ENCODE measurements around the gene ROCK2. TPM values are rescaled to one million over a fixed set of nuclear protein-coding genes. Genes with fewer than 3 reads are reported as not detected.

ROCK2 gene
- total RNA-seq, 1 experiment from 2014 or later = 25.9 TPM

DNA sequence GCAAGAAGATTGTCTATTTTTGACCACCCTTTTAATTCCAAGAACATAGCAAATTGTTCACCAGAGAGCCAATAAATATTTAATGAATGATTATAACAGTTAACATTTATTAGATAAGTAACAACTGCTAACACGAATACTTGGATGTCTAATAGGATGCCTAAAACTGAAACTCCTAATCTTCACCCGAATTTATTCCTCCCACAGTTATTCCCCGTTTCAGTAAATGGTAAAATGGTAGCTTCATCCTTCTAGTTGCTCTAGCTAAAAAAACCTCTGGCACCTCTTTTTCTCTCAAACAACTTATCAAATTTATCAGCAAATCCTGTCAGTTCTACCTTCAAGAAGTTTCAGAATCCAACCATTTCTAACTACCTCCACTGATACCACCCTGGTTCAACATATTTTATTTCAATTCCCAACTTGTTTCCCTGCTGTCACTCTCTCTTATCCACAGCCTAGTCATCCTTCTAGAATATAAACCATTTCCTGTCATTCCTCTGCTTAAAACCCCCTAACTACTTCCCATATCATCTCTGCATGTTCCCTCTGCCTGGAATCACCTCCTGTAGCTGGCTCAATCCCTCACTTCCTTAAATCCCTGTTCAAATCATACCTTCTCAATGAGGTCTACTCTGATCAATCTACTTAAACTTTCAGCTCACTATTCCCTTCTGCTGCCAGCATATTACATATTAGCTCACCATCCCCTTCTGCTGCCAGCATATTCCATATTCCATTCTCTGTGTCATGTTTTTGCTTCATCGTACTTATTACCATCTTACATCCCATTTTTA, 93.8 kb downstream of the ROCK2 start:
- POLR2A ChIA-PET = no interaction called here
- peaks cover 8% of the 10 kb centered on the region for H3K9me3 Mint-ChIP-seq
- CTCF ChIA-PET = interaction anchor here (1.0 kb wide), 2 partner anchors 16 to 25 kb away, joined by 3 to 4 read pairs; no protein-coding TSS in a partner anchor
- no peak overlapping the region for H3K4me3 Mint-ChIP-seq
- TF ChIP-seq ZNF232 (CRISPR knock-in tag; IDR thresholded peaks at IDR 0.05) (no peak), ZNF423 (CRISPR knock-in tag; IDR thresholded peaks at IDR 0.05) (no peak), ZNF138 (CRISPR knock-in tag; conservative IDR thresholded peaks at IDR 0.05) (no peak), FOXK1 (CRISPR knock-in tag; IDR thresholded peaks at IDR 0.05) (no peak), ZNF416 (CRISPR knock-in tag; IDR thresholded peaks at IDR 0.05) (no peak)
- TF ChIP-seq, protein P1, sequence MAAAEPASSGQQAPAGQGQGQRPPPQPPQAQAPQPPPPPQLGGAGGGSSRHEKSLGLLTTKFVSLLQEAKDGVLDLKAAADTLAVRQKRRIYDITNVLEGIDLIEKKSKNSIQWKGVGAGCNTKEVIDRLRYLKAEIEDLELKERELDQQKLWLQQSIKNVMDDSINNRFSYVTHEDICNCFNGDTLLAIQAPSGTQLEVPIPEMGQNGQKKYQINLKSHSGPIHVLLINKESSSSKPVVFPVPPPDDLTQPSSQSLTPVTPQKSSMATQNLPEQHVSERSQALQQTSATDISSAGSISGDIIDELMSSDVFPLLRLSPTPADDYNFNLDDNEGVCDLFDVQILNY (CRISPR knock-in tag; IDR thresholded peaks at IDR 0.05) = no peak
- TF ChIP-seq, protein P2, sequence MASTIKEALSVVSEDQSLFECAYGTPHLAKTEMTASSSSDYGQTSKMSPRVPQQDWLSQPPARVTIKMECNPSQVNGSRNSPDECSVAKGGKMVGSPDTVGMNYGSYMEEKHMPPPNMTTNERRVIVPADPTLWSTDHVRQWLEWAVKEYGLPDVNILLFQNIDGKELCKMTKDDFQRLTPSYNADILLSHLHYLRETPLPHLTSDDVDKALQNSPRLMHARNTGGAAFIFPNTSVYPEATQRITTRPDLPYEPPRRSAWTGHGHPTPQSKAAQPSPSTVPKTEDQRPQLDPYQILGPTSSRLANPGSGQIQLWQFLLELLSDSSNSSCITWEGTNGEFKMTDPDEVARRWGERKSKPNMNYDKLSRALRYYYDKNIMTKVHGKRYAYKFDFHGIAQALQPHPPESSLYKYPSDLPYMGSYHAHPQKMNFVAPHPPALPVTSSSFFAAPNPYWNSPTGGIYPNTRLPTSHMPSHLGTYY (CRISPR knock-in tag; IDR thresholded peaks at IDR 0.05) = no peak
- DNase-seq (ENCODE audit: low spot score) (no peak), ATAC-seq (peak; percentile 56)
- H3K36me3 Mint-ChIP-seq = peaks cover 6% of the 10 kb centered on the region; the same call in 1 of the 2 replicates
- H3K27ac Mint-ChIP-seq = peak overlapping the region; percentile 1; the same call in 1 of the 2 replicates
- peaks cover 15% of the 10 kb centered on the region for H3K4me1 Mint-ChIP-seq
- no peaks in the 10 kb centered on the region for H3K27me3 Mint-ChIP-seq (ENCODE audit: low read depth)

GRCh38 chr2:11245322-11245721, 99.1 kb downstream of the ROCK2 start:
- no peak for DNase-seq (ENCODE audit: low spot score)
- H3K27ac Mint-ChIP-seq = no peak overlapping the region
- CTCF ChIA-PET = no interaction called here
- H3K36me3 Mint-ChIP-seq = no peaks in the 10 kb centered on the region
- POLR2A ChIA-PET = no interaction called here
- H3K9me3 Mint-ChIP-seq = no peaks in the 10 kb centered on the region
- peaks cover 4% of the 10 kb centered on the region; the same call in 1 of the 2 replicates for H3K4me1 Mint-ChIP-seq
- H3K27me3 Mint-ChIP-seq (ENCODE audit: low read depth) = no peaks in the 10 kb centered on the region
- no peak overlapping the region for H3K4me3 Mint-ChIP-seq
- ATAC-seq = no peak
- TF ChIP-seq RELA (CRISPR knock-in tag; IDR thresholded peaks at IDR 0.05; ENCODE audit: borderline replicate concordance) = no peak
- no peak for TF ChIP-seq MYBL2 (CRISPR knock-in tag; IDR thresholded peaks at IDR 0.05)
- TF ChIP-seq JAZF1 (CRISPR knock-in tag; IDR thresholded peaks at IDR 0.05) = no peak
- TF ChIP-seq NR2C2 (CRISPR knock-in tag; IDR thresholded peaks at IDR 0.05) = no peak
- TF ChIP-seq ZMAT4 (CRISPR knock-in tag; IDR thresholded peaks at IDR 0.05) = no peak
- TF ChIP-seq, protein P3, sequence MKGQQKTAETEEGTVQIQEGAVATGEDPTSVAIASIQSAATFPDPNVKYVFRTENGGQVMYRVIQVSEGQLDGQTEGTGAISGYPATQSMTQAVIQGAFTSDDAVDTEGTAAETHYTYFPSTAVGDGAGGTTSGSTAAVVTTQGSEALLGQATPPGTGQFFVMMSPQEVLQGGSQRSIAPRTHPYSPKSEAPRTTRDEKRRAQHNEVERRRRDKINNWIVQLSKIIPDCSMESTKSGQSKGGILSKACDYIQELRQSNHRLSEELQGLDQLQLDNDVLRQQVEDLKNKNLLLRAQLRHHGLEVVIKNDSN (CRISPR knock-in tag; IDR thresholded peaks at IDR 0.05) = no peak
- no peak for TF ChIP-seq ZNF671 (CRISPR knock-in tag; IDR thresholded peaks at IDR 0.05)
- TF ChIP-seq OVOL2 (CRISPR knock-in tag; IDR thresholded peaks at IDR 0.05; ENCODE audit: borderline replicate concordance) = no peak
- no peak for TF ChIP-seq SOX15 (CRISPR knock-in tag; IDR thresholded peaks at IDR 0.05)
- TF ChIP-seq, protein P4, sequence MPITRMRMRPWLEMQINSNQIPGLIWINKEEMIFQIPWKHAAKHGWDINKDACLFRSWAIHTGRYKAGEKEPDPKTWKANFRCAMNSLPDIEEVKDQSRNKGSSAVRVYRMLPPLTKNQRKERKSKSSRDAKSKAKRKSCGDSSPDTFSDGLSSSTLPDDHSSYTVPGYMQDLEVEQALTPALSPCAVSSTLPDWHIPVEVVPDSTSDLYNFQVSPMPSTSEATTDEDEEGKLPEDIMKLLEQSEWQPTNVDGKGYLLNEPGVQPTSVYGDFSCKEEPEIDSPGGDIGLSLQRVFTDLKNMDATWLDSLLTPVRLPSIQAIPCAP (CRISPR knock-in tag; IDR thresholded peaks at IDR 0.05) = no peak
- no peak for TF ChIP-seq JUN (CRISPR knock-in tag; IDR thresholded peaks at IDR 0.05)
- TF ChIP-seq ZNF423 (CRISPR knock-in tag; IDR thresholded peaks at IDR 0.05) = no peak

Data from WTC11 (cell line).